ENCODE measurements around the gene RBPJL. TPM values are rescaled to one million over a fixed set of nuclear protein-coding genes. Genes with fewer than 3 reads are reported as not detected.

Gene RBPJL
- total and polyA plus RNA-seq, 7 experiments from 2014 or later = not detected

DNA sequence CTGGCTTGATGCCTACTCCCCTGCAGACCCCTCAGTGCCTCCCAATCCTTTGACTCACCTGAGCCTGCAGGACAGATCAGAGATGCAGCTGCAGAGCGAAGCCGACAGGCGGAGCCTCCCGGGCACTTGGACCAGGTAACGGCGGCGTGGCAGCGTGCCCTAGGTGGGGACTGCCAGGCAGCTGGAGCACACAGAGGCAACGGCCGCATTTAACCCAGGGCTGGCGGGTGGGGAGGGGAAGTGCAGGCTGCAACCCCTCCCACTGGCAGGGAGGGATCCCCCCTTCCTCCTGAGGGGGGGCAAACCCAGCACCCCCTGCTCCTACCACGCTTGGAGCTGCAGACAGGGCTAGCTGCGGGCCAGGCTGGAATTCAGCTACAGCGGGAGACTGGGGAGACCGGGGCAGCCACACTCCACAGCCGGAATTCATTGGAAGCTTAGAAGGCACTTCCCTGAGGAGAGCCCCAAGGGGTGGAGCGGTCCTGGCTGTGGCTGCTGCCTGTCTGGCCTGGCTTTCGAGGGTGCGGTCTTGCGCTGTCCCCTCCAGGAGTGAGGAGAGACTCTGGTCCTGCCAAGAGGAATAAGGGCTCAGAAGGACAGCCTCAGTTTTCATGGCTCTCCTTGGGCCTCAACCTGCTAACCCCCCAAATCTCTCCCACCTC is 1.6 kb downstream of the RBPJL start, which contains the start of gene MATN4:
Gene MATN4 (minus strand): TSS at position 183 of the 662 bp plus-strand sequence. CDS start 2,717 bp downstream, outside the sequence.
- ChIA-PET CTCF (interaction anchor here (1.0 kb wide), 1 partner anchor 14 kb away, joined by 3 read pairs; no protein-coding TSS in a partner anchor), POLR2A (no interaction called here)
- ATAC-seq = no peak
- DNase-seq = no peak
- peaks cover 7 to 26% (median 10%) of the 10 kb centered on the region in 7 donors for H3K4me1 Mint-ChIP-seq
- intact Hi-C loops (cut with micrococcal nuclease) = no loop called here
- Histone ChIP-seq H3K27ac (ENCODE audit: low read depth, low read length) (no peak within 1 kb of the TSS), H3K27me3 (ENCODE audit: control insufficient read depth in 2 of 2, insufficient read depth in 2 of 2, low read length in 2 of 2) (no peaks in the 10 kb centered on the region), H3K36me3 (ENCODE audit: control insufficient read depth in 2 of 3, insufficient read depth in 3 of 3, low read length in 3 of 3) (no peaks in the 10 kb centered on the region), H3K4me1 (ENCODE audit: control insufficient read depth in 2 of 2, insufficient read depth in 2 of 2, low read length in 2 of 2) (no peaks in the 10 kb centered on the region), H3K4me3 (ENCODE audit: low read length) (no peak within 1 kb of the TSS), H3K9me3 (ENCODE audit: control insufficient read depth in 2 of 3, low read length in 3 of 3) (no peaks in the 10 kb centered on the region)
- peaks cover 0 to 7% (median 0%) of the 10 kb centered on the region in 5 donors for H3K36me3 Mint-ChIP-seq
- H3K4me3 Mint-ChIP-seq = no peak within 1 kb of the TSS
- H3K27me3 Mint-ChIP-seq = peaks cover 17 to 60% (median 53%) of the 10 kb centered on the region in 5 donors
- peaks cover 0 to 1% (median 0%) of the 10 kb centered on the region in 11 donors for H3K9me3 Mint-ChIP-seq
- no peak within 1 kb of the TSS for H3K27ac Mint-ChIP-seq

DNA sequence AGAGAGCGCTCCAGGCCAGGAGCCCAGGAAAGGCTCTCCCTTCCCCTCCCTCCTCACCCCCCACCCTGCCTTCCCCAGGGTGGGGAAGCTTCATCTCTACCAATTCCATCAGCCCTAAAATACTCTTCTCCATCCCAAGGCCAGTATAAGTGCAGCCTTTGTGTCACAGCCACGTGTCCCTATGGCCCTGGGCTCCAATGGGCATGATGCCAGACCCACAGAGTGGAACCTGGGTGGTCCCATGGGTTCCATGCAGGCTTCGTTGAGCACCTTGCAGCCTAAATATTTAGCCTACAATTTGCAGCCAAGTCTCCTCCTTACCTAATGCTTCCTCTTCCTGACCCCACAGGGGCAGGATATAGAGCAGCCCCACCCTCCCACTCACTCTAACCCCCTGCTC is 2.4 kb downstream of the RBPJL start:
- H3K4me1 ChIP-seq (ENCODE audit: control insufficient read depth in 2 of 2, insufficient read depth in 2 of 2, low read length in 2 of 2) = no peaks in the 10 kb centered on the region
- peaks cover 0 to 1% (median 0%) of the 10 kb centered on the region in 11 donors for H3K9me3 Mint-ChIP-seq

DNA sequence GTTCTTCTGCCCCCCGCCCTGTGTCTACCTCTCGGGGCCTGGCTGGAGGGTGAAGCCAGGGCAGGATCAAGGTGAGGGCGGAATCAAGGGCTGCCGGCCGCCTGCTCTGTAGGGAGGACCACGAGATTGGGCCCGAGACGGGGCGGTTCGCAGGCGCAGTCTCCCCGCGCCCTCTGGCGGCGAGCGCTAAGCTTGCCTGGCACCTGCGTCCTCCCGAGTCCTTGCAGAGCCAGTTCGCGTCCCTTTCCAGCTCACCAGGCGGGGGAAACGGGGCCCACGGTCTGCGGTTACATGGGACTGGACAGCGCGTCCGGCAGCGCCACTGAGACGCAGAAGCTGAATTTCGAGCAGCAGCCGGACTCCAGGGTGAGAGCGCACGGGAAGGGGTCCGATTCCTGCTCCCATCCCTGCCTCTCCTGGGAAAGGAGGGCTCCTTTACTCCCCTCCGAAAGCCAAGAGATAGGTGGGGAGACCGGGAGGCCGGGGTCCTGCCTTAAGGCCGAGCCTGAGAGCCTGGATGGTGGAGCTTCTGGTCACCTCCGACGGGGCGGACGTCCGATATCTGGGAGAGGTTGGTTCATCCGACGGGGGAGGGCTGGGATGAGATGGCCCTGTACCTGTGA is 5.1 kb downstream of the RBPJL start:
- Mint-ChIP-seq H3K4me3 (peak overlapping the region in 1 of 10 donors; percentile 10), H3K36me3 (no peaks in the 10 kb centered on the region), H3K9me3 (peaks cover 0 to 1% (median 0%) of the 10 kb centered on the region in 11 donors), H3K4me1 (peaks cover 7 to 24% (median 10%) of the 10 kb centered on the region in 7 donors), H3K27me3 (peaks cover 25 to 67% (median 62%) of the 10 kb centered on the region in 5 donors), H3K27ac (no peak overlapping the region)
- ChIA-PET POLR2A (no interaction called here), CTCF (interaction anchor here (1.0 kb wide), 1 partner anchor 18 kb away, joined by 6 read pairs; no protein-coding TSS in a partner anchor)
- DNase-seq = peak in 8 of 9 donors; percentile 37 to 73 (median 42)
- Histone ChIP-seq H3K4me3 (ENCODE audit: low read length) (no peak overlapping the region), H3K9me3 (ENCODE audit: control insufficient read depth in 2 of 3, low read length in 3 of 3) (no peaks in the 10 kb centered on the region), H3K36me3 (ENCODE audit: control insufficient read depth in 2 of 3, insufficient read depth in 3 of 3, low read length in 3 of 3) (no peaks in the 10 kb centered on the region), H3K4me1 (ENCODE audit: control insufficient read depth in 2 of 2, insufficient read depth in 2 of 2, low read length in 2 of 2) (no peaks in the 10 kb centered on the region), H3K27ac (ENCODE audit: low read depth, low read length) (no peak overlapping the region), H3K27me3 (ENCODE audit: control insufficient read depth in 2 of 2, insufficient read depth in 2 of 2, low read length in 2 of 2) (no peaks in the 10 kb centered on the region)
- intact Hi-C loops (cut with micrococcal nuclease) = loop anchor here in 1 of 2 donors (2.0 to 5.0 kb wide), 2 partner anchors 299 to 459 kb away; no protein-coding TSS in a partner anchor
- ATAC-seq = peak; percentile 76

More for the DNA sequence above, 2.4 kb downstream of the RBPJL start:
- H3K9me3 ChIP-seq (ENCODE audit: control insufficient read depth in 2 of 3, low read length in 3 of 3) = no peaks in the 10 kb centered on the region
- Mint-ChIP-seq H3K36me3 (peaks cover 0 to 2% (median 0%) of the 10 kb centered on the region in 5 donors), H3K27me3 (peaks cover 17 to 60% (median 54%) of the 10 kb centered on the region in 5 donors), H3K4me1 (peaks cover 7 to 18% (median 7%) of the 10 kb centered on the region in 7 donors), H3K27ac (no peak overlapping the region), H3K4me3 (no peak overlapping the region)
- intact Hi-C loops (cut with micrococcal nuclease) = no loop called here
- CTCF ChIA-PET = no interaction called here
- DNase-seq (no peak), ATAC-seq (no peak)
- POLR2A ChIA-PET = no interaction called here
- no peak overlapping the region for H3K4me3 ChIP-seq (ENCODE audit: low read length)
- H3K36me3 ChIP-seq (ENCODE audit: control insufficient read depth in 2 of 3, insufficient read depth in 3 of 3, low read length in 3 of 3) = no peaks in the 10 kb centered on the region
- H3K27me3 ChIP-seq (ENCODE audit: control insufficient read depth in 2 of 2, insufficient read depth in 2 of 2, low read length in 2 of 2) = no peaks in the 10 kb centered on the region
- no peak overlapping the region for H3K27ac ChIP-seq (ENCODE audit: low read depth, low read length)

DNA sequence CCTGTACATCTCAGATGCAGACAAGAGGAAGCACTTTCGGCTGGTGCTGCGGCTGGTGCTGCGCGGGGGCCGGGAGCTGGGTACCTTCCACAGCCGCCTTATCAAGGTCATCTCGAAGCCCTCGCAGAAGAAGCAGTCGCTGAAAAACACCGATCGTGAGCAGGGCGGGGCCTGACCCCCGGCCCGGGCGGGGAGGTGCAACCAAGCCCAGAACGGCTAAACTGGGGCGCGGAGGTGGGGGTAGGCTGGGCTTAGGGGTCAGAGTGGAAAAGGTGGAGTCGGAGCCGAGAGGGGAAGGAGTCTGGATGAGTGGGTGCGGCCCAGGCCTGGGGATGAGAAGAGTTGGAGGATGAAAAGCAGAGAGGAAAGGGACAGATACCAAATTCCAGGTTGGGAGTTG is 5.6 kb downstream of the RBPJL start:
- Mint-ChIP-seq H3K27me3 (peaks cover 28 to 73% (median 65%) of the 10 kb centered on the region in 5 donors), H3K27ac (no peak overlapping the region), H3K4me1 (peaks cover 7 to 24% (median 10%) of the 10 kb centered on the region in 7 donors), H3K36me3 (peaks cover 0 to 3% (median 0%) of the 10 kb centered on the region in 5 donors), H3K9me3 (peaks cover 0 to 1% (median 0%) of the 10 kb centered on the region in 11 donors), H3K4me3 (no peak overlapping the region)
- no peaks in the 10 kb centered on the region for H3K4me1 ChIP-seq (ENCODE audit: control insufficient read depth in 2 of 2, insufficient read depth in 2 of 2, low read length in 2 of 2)
- H3K27ac ChIP-seq (ENCODE audit: low read depth, low read length) = no peak overlapping the region
- no peaks in the 10 kb centered on the region for H3K9me3 ChIP-seq (ENCODE audit: control insufficient read depth in 2 of 3, low read length in 3 of 3)
- no peak overlapping the region for H3K4me3 ChIP-seq (ENCODE audit: low read length)
- no peak for ATAC-seq
- H3K27me3 ChIP-seq (ENCODE audit: control insufficient read depth in 2 of 2, insufficient read depth in 2 of 2, low read length in 2 of 2) = no peaks in the 10 kb centered on the region
- DNase-seq = no peak
- ChIA-PET CTCF (interaction anchor here (0.6 to 1.0 kb wide), 3 partner anchors 19 to 147 kb away, joined by 3 to 6 read pairs (median 5); no protein-coding TSS in a partner anchor), POLR2A (no interaction called here)
- intact Hi-C loops (cut with micrococcal nuclease) = loop anchor here in 1 of 2 donors (5.0 kb wide), 1 partner anchor 300 kb away; no protein-coding TSS in a partner anchor
- no peaks in the 10 kb centered on the region for H3K36me3 ChIP-seq (ENCODE audit: control insufficient read depth in 2 of 3, insufficient read depth in 3 of 3, low read length in 3 of 3)

DNA sequence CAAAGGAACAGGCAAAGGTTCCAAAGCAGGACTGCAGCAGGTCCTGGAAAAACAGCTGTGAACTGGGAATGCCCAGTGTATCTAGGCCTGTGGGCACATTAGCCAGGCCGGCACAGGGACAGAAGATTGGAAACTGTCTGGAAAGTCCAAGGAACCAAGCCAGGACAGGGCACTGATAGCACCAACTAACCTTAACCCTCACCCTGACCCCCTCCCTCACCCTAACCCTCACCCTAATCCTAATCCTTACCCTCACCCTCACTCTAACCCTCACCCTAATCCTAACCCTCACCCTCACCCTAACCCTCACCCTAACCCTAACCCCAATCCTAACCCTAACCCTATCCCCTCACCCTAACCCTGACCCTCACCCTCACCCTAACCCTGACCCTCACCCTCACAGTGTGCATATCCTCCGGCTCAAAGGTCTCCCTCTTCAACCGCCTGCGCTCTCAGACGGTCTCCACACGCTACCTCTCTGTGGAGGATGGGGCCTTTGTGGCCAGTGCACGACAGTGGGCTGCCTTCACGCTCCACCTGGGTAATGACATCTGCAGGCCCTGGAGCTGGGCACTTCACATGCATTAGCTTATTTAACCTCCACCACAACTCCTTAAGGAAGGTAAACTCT is 6.5 kb downstream of the RBPJL start:
- Mint-ChIP-seq H3K4me3 (no peak overlapping the region), H3K9me3 (peaks cover 0 to 1% (median 0%) of the 10 kb centered on the region in 11 donors), H3K36me3 (peaks cover 0 to 3% (median 0%) of the 10 kb centered on the region in 5 donors), H3K4me1 (peaks cover 8 to 30% (median 10%) of the 10 kb centered on the region in 7 donors), H3K27ac (no peak overlapping the region), H3K27me3 (peaks cover 27 to 68% (median 61%) of the 10 kb centered on the region in 5 donors)
- Histone ChIP-seq H3K9me3 (ENCODE audit: control insufficient read depth in 2 of 3, low read length in 3 of 3) (no peaks in the 10 kb centered on the region), H3K27ac (ENCODE audit: low read depth, low read length) (no peak overlapping the region), H3K4me1 (ENCODE audit: control insufficient read depth in 2 of 2, insufficient read depth in 2 of 2, low read length in 2 of 2) (no peaks in the 10 kb centered on the region), H3K4me3 (ENCODE audit: low read length) (no peak overlapping the region), H3K27me3 (ENCODE audit: control insufficient read depth in 2 of 2, insufficient read depth in 2 of 2, low read length in 2 of 2) (no peaks in the 10 kb centered on the region), H3K36me3 (ENCODE audit: control insufficient read depth in 2 of 3, insufficient read depth in 3 of 3, low read length in 3 of 3) (no peaks in the 10 kb centered on the region)
- ChIA-PET POLR2A (no interaction called here), CTCF (interaction anchor here (0.6 to 0.8 kb wide), 2 partner anchors 124 to 146 kb away, joined by 3 to 5 read pairs; no protein-coding TSS in a partner anchor)
- intact Hi-C loops (cut with micrococcal nuclease) = loop anchor here in 1 of 2 donors (5.0 kb wide), 1 partner anchor 301 kb away; no protein-coding TSS in a partner anchor
- peak; percentile 18 for ATAC-seq
- DNase-seq = no peak

DNA sequence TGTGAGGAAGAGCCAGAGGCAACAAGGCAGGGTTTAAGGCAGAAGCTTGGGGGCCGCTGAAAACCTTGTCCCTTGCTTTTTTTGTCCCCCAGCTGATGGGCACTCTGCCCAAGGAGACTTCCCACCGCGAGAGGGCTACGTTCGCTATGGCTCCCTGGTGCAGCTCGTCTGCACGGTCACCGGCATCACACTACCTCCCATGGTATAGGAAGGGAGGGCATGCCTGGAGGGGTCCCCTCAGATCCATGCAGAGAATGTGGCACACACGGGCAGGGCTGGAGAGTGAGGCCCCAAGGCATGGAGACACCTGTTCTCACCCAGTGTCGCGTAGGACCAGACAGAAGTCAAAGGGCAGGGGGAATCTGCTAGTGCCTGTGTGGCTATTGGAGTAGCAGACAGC is 7.3 kb downstream of the RBPJL start:
- H3K27me3 Mint-ChIP-seq = peaks cover 27 to 68% (median 60%) of the 10 kb centered on the region in 5 donors
- ATAC-seq (no peak), DNase-seq (no peak)
- peaks cover under 1 to 3% of the 10 kb centered on the region in 2 donors for H3K4me1 ChIP-seq (ENCODE audit: control insufficient read depth in 2 of 2, insufficient read depth in 2 of 2, low read length in 2 of 2)
- intact Hi-C loops (cut with micrococcal nuclease) = loop anchor here in 1 of 2 donors (5.0 kb wide), 1 partner anchor 302 kb away; no protein-coding TSS in a partner anchor
- peaks cover 0 to 1% (median 0%) of the 10 kb centered on the region in 11 donors for H3K9me3 Mint-ChIP-seq
- no peak overlapping the region for H3K4me3 Mint-ChIP-seq
- no peaks in the 10 kb centered on the region for H3K36me3 ChIP-seq (ENCODE audit: control insufficient read depth in 2 of 3, insufficient read depth in 3 of 3, low read length in 3 of 3)
- CTCF ChIA-PET = no interaction called here
- H3K27me3 ChIP-seq (ENCODE audit: control insufficient read depth in 2 of 2, insufficient read depth in 2 of 2, low read length in 2 of 2) = no peaks in the 10 kb centered on the region
- H3K4me1 Mint-ChIP-seq = peaks cover 13 to 38% (median 15%) of the 10 kb centered on the region in 7 donors
- no peak overlapping the region for H3K27ac Mint-ChIP-seq
- POLR2A ChIA-PET = no interaction called here
- H3K9me3 ChIP-seq (ENCODE audit: control insufficient read depth in 2 of 3, low read length in 3 of 3) = no peaks in the 10 kb centered on the region
- peaks cover 0 to 4% (median 0%) of the 10 kb centered on the region in 5 donors for H3K36me3 Mint-ChIP-seq
- no peak overlapping the region for H3K27ac ChIP-seq (ENCODE audit: low read depth, low read length)
- no peak overlapping the region for H3K4me3 ChIP-seq (ENCODE audit: low read length)
